IMR-90 (cell line): ENCODE measurements around the gene ZNF791. TPM values are rescaled to one million over a fixed set of nuclear protein-coding genes. Genes with fewer than 3 reads are reported as not detected.

Experiments used
- ATAC-seq: fragments of 200-7000 bp; cut with Tn5 transposase; 2 replicates; pipeline ENCODE4 v1.9.1; 2020; ENCODE audit warnings: low read depth, mild to moderate bottlenecking, moderate library complexity
- BruUV-seq: library from RNA; stranded (reverse); fragments of 400-500 nt; replicated peaks from 2 replicates; lab custom pipeline; 2021; lab: Mats Ljungman, UMichigan
- CTCF ChIA-PET: fragments of 300-600 bp; formaldehyde crosslinking; extraction: SDS; loops from one replicate; lab custom pipeline; 2021; ENCODE audit warnings: antibody characterized with exemption; lab: Yijun Ruan, JAX
- POLR2A ChIA-PET: fragments of 300-600 bp; sonication (Branson Sonifier 250); formaldehyde crosslinking; loops from one replicate; lab custom pipeline; 2022; ENCODE audit warnings: antibody characterized with exemption; ENCODE audit not compliant: unreplicated experiment; lab: Charles Lee
- DNase-seq: peaks from one replicate; pipeline ENCODE4 v3.0.0; 2013
- H2AFZ ChIP-seq: replicated peaks from 2 replicates; pipeline ENCODE3; 2013; ENCODE audit warnings: low read length, mild to moderate bottlenecking; ENCODE audit not compliant: poor library complexity
- H2AK5ac ChIP-seq: 2 replicates; pipeline ENCODE4 v1.6.1; 2013; ENCODE audit warnings: low read depth, low read length, inconsistent platforms
- H2AK9ac ChIP-seq: replicated peaks from 2 replicates; pipeline ENCODE3; 2013; ENCODE audit warnings: mild to moderate bottlenecking, low read depth, low read length, moderate library complexity; ENCODE audit not compliant: poor library complexity
- H2BK120ac ChIP-seq: 2 replicates; pipeline ENCODE4 v1.6.1; 2013; ENCODE audit warnings: low read depth, low read length, inconsistent platforms
- H2BK15ac ChIP-seq: 3 replicates; pipeline ENCODE4 v1.6.1; 2013; ENCODE audit warnings: low read depth, low read length, inconsistent platforms
- H2BK20ac ChIP-seq: 2 replicates; pipeline ENCODE4 v1.6.1; 2013; ENCODE audit warnings: low read depth, mild to moderate bottlenecking, inconsistent platforms, low read length, moderate library complexity
- H2BK5ac ChIP-seq: 2 replicates; pipeline ENCODE4 v1.6.1; 2013; ENCODE audit warnings: mild to moderate bottlenecking, low read depth, low read length, inconsistent platforms; ENCODE audit not compliant: poor library complexity, severe bottlenecking
- H3K14ac ChIP-seq: replicated peaks from 2 replicates; pipeline ENCODE4 v1.6.1; 2013; ENCODE audit warnings: low read depth, low read length, inconsistent platforms
- H3K18ac ChIP-seq: 2 replicates; pipeline ENCODE4 v1.6.1; 2013; ENCODE audit warnings: low read depth, low read length, control low read depth
- H3K23ac ChIP-seq: 2 replicates; pipeline ENCODE4 v1.6.1; 2013; ENCODE audit warnings: low read depth, low read length, inconsistent platforms
- H3K27ac ChIP-seq: 2 replicates; pipeline ENCODE4 v1.5.1; 2013; ENCODE audit warnings: mild to moderate bottlenecking, control low read depth, low read length; ENCODE audit not compliant: insufficient read depth
- H3K27me3 ChIP-seq: 2 replicates; pipeline ENCODE4 v1.6.1; 2013; ENCODE audit warnings: low read length; ENCODE audit not compliant: control insufficient read depth, insufficient read depth
- H3K36me3 ChIP-seq: 2 replicates; pipeline ENCODE4 v1.6.1; 2013; ENCODE audit warnings: low read length, mixed read lengths; ENCODE audit not compliant: control insufficient read depth, insufficient read depth
- H3K4ac ChIP-seq: 2 replicates; pipeline ENCODE4 v1.6.1; 2013; ENCODE audit warnings: low read depth, low read length, inconsistent platforms
- H3K4me1 ChIP-seq: 2 replicates; pipeline ENCODE4 v1.6.1; 2013; ENCODE audit warnings: low read length, mixed read lengths; ENCODE audit not compliant: control insufficient read depth, insufficient read depth
- H3K4me2 ChIP-seq: 2 replicates; pipeline ENCODE4 v1.6.1; 2013; ENCODE audit warnings: low read depth, mild to moderate bottlenecking, control low read depth, low read length, moderate library complexity
- H3K4me3 ChIP-seq: 2 replicates; pipeline ENCODE4 v1.5.1; 2013; ENCODE audit warnings: low read depth, mild to moderate bottlenecking, control low read depth, low read length, moderate library complexity; ENCODE audit not compliant: insufficient read depth
- H3K56ac ChIP-seq: 2 replicates; pipeline ENCODE4 v1.6.1; 2013; ENCODE audit warnings: low read length, inconsistent platforms; ENCODE audit not compliant: insufficient read depth; ENCODE audit errors: extremely low read depth
- H3K79me1 ChIP-seq, 2 experiments: 2 replicates each; pipeline ENCODE4 v1.6.1; 2013; ENCODE audit warnings: low read length in 2 of 2, inconsistent platforms in 1 of 2, low read depth in 1 of 2
- H3K9ac ChIP-seq: 2 replicates; pipeline ENCODE4 v1.6.1; 2013; ENCODE audit warnings: low read depth, low read length, control low read depth
- H3K9me1 ChIP-seq: 2 replicates; pipeline ENCODE4 v1.6.1; 2013; ENCODE audit warnings: low read length, inconsistent platforms; ENCODE audit not compliant: insufficient read depth
- H3K9me3 ChIP-seq: 2 replicates; pipeline ENCODE4 v1.6.1; 2013; ENCODE audit warnings: low read length; ENCODE audit not compliant: control insufficient read depth, insufficient read depth
- H4K20me1 ChIP-seq: 2 replicates; pipeline ENCODE4 v1.6.1; 2013; ENCODE audit warnings: low read length, inconsistent platforms; ENCODE audit not compliant: insufficient read depth
- H4K5ac ChIP-seq: 2 replicates; pipeline ENCODE4 v1.6.1; 2013; ENCODE audit warnings: mild to moderate bottlenecking, low read depth, low read length, control low read depth
- H4K8ac ChIP-seq, 2 experiments: 2 replicates each; pipeline ENCODE4 v1.6.1; 2013; ENCODE audit warnings: low read depth in 2 of 2, low read length in 2 of 2, control low read depth in 1 of 2, inconsistent platforms in 1 of 2
- H4K91ac ChIP-seq: 2 replicates; pipeline ENCODE4 v1.6.1; 2013; ENCODE audit warnings: low read depth, low read length, inconsistent platforms; ENCODE audit not compliant: insufficient read depth
- BHLHE40 ChIP-seq: fragments of 150-350 bp; IDR thresholded peaks from 2 replicates; pipeline ENCODE4 v1.6.1; 2016; ENCODE audit warnings: mild to moderate bottlenecking, low read depth, low read length
- CEBPB ChIP-seq: IDR thresholded peaks from 2 replicates; pipeline ENCODE4 v1.6.1; 2012; ENCODE audit warnings: low read depth, low read length, improper control_type of control experiment
- CHD1 ChIP-seq: IDR thresholded peaks from 2 replicates; pipeline ENCODE4 v1.6.1; 2012; ENCODE audit warnings: low read depth, low read length, improper control_type of control experiment
- CTCF ChIP-seq: conservative IDR thresholded peaks from 2 replicates; pipeline ENCODE4 v1.5.1; 2012; ENCODE audit warnings: mild to moderate bottlenecking, low read depth, low read length, improper control_type of control experiment
- ELK1 ChIP-seq: fragments of 150-350 bp; IDR thresholded peaks from 2 replicates; pipeline ENCODE4 v1.6.1; 2016; ENCODE audit warnings: low read depth, mild to moderate bottlenecking, low read length, moderate library complexity, borderline replicate concordance
- FOS ChIP-seq: fragments of 150-350 bp; IDR thresholded peaks from 2 replicates; pipeline ENCODE4 v1.6.1; 2016; ENCODE audit warnings: low read depth, low read length
- MAFK ChIP-seq: IDR thresholded peaks from 2 replicates; pipeline ENCODE4 v1.6.1; 2012; ENCODE audit warnings: low read depth, low read length, improper control_type of control experiment
- MAZ ChIP-seq: IDR thresholded peaks from 2 replicates; pipeline ENCODE4 v1.6.1; 2012; ENCODE audit warnings: low read depth, mild to moderate bottlenecking, low read length, improper control_type of control experiment, moderate library complexity, borderline replicate concordance
- MXI1 ChIP-seq: IDR thresholded peaks from 2 replicates; pipeline ENCODE4 v1.6.1; 2012; ENCODE audit warnings: low read depth, mild to moderate bottlenecking, low read length, moderate library complexity, borderline replicate concordance
- NFE2L2 ChIP-seq: fragments of 150-350 bp; IDR thresholded peaks from 2 replicates; pipeline ENCODE4 v1.6.1; 2016; ENCODE audit warnings: low read depth, mild to moderate bottlenecking, low read length
- POLR2A ChIP-seq: IDR thresholded peaks from 2 replicates; pipeline ENCODE4 v1.6.1; 2012; ENCODE audit warnings: mild to moderate bottlenecking, low read depth, low read length
- RAD21 ChIP-seq: IDR thresholded peaks from 2 replicates; pipeline ENCODE4 v1.6.1; 2012; ENCODE audit warnings: low read length, improper control_type of control experiment
- RCOR1 ChIP-seq: IDR thresholded peaks from 2 replicates; pipeline ENCODE4 v1.6.1; 2012; ENCODE audit warnings: mild to moderate bottlenecking, low read length, improper control_type of control experiment; ENCODE audit not compliant: insufficient replicate concordance
- RFX5 ChIP-seq: IDR thresholded peaks from 2 replicates; pipeline ENCODE4 v1.8.0; 2012; ENCODE audit warnings: low read depth, mild to moderate bottlenecking, low read length, moderate library complexity
- SMC3 ChIP-seq: fragments of 150-350 bp; IDR thresholded peaks from 2 replicates; pipeline ENCODE4 v1.6.1; 2016; ENCODE audit warnings: low read depth, mild to moderate bottlenecking, antibody characterized with exemption, low read length, moderate library complexity
- USF2 ChIP-seq: fragments of 150-350 bp; IDR thresholded peaks from 2 replicates; pipeline ENCODE4 v1.6.1; 2017; ENCODE audit warnings: mild to moderate bottlenecking, antibody characterized with exemption, low read length, low read depth
- WGBS, 2 experiments: methylation state at CpG; one replicate each; pipeline versions ENCODE4 v1.1.5 to v1.1.7; 2013; ENCODE audit warnings: missing lambda C conversion rate in 2 of 2; ENCODE audit not compliant: insufficient read length in 1 of 2; ENCODE audit errors: extremely low coverage in 2 of 2; 5-methylcytosine and 5-hydroxymethylcytosine counted together
- dilution Hi-C: fragments of 300-500 bp; cut with HindIII; formaldehyde crosslinking; loops from one replicate; pipeline ENCODE4 v1.14.3; 2018; ENCODE audit warnings: low sequenced_read_pairs; ENCODE audit not compliant: unreplicated experiment
- in situ Hi-C: fragments of 300-500 bp; cut with MboI; formaldehyde crosslinking; loops from 3 replicates; pipeline ENCODE4 v1.14.3; 2019; ENCODE audit warnings: low sequenced_read_pairs, inconsistent platforms, mixed read lengths
- intact Hi-C: fragments of 100-400 bp; cut with micrococcal nuclease; formaldehyde crosslinking; loops from 2 replicates; pipeline ENCODE4 v1.10.0; 2022
- polyA plus RNA-seq, 3 experiments: library from polyadenylated mRNA; depleted of rRNA; stranded (reverse); fragments of >200 nt; gene quantifications; 2 replicates each; pipeline ENCODE4 v1.2.3, GENCODE V29; 2012; ENCODE audit warnings: low replicate concordance in 1 of 3
- total RNA-seq: library from RNA; depleted of rRNA; stranded (reverse); fragments of >200 nt; gene quantifications from 2 replicates; pipeline ENCODE4 v1.2.3, GENCODE V29; 2012

ZNF791 gene
- total and polyA plus RNA-seq, 2 of the 4 experiments (the other 2 are of a cell fraction) = 7.1 to 15.8 TPM

- intact Hi-C loops (no loop called here), dilution Hi-C loops (no loop called here), in situ Hi-C loops (no loop called here)
- Histone ChIP-seq H3K27ac (no peak overlapping the region), H3K4me1 (peaks cover 3% of the 10 kb centered on the region), H3K18ac (no peak overlapping the region), H3K9me3 (no peaks in the 10 kb centered on the region), H4K8ac (no peak overlapping the region), H2AK9ac (no peak overlapping the region), H3K9ac (no peak overlapping the region), H2BK5ac (no peak overlapping the region), H2BK20ac (no peak overlapping the region), H3K4ac (no peak overlapping the region), H3K27me3 (no peaks in the 10 kb centered on the region), H3K9me1 (no peaks in the 10 kb centered on the region), H3K4me3 (no peak overlapping the region), H3K56ac (no peak overlapping the region), H3K14ac (no peak overlapping the region), H3K36me3 (0 out of 2 replicates have a peak, but pooled peaks cover 4% of the 10 kb centered on the region), H4K91ac (no peak overlapping the region), H3K23ac (no peak overlapping the region), H2AK5ac (no peak overlapping the region), H2BK15ac (no peak overlapping the region), H3K79me1 (no peaks in the 10 kb centered on the region), H2BK120ac (no peak overlapping the region), H4K5ac (no peak overlapping the region), H3K4me2 (no peak overlapping the region), H4K20me1 (no peaks in the 10 kb centered on the region), H2AFZ (no peak overlapping the region)
- TF ChIP-seq MAZ = no peak
- no peak for TF ChIP-seq RCOR1
- no peak for TF ChIP-seq USF2
- TF ChIP-seq POLR2A = no peak
- no peak for TF ChIP-seq CEBPB
- no peak for TF ChIP-seq NFE2L2
- no peak for TF ChIP-seq SMC3
- no peak for TF ChIP-seq ELK1
- TF ChIP-seq MAFK = no peak
- no peak for TF ChIP-seq MXI1
- TF ChIP-seq CTCF = no peak
- TF ChIP-seq BHLHE40 = no peak
- no peak for TF ChIP-seq FOS
- no peak for TF ChIP-seq RAD21
- no peak for TF ChIP-seq CHD1
- TF ChIP-seq RFX5 = no peak
- ChIA-PET POLR2A (no interaction called here), CTCF (no interaction called here)
- no TSS peak for BruUV-seq
- ATAC-seq (no peak), DNase-seq (no peak)
- 84% methylated on average over 5 of the region's 13 CpGs; no CpG with 5 or more reads in 1 of the 2 experiments for WGBS, 2 experiments
Measured at GRCh38 chr19:12636631-12637030, 25.9 kb downstream of the ZNF791 start.
